Fibroblast of skin of left biceps (primary cell): ENCODE results near the gene MAN2A1.
"Not testable (repeated sequence)": the region's sequence is repeated elsewhere in the genome, so short reads cannot be mapped to it uniquely, and the experiment has no call there.

Source experiments
- DNase-seq, 2 experiments: peaks; one replicate each; pipeline ENCODE4 v3.0.0-alpha.2; 2013; ENCODE audit warnings: low read depth in 2 of 2

MAN2A1 gene

DNA sequence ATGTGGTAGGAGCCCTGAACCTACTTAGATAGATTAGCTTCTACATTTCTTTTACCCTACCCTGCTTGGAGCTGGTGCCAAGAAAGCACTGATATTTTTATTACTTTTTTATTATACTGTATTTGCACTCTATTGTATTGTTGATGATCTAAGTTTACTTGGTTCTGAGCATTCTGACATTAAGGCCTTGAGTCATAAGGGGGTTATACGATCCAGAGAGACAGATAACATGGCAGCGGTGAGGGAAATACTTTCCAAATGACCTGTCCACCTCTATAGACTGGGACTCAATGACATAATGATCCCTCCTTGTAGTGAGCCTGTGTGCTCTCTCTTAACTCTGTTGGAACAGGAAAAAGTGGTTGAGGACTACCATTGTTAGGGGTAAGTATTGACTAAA lies 176.3 kb downstream of the MAN2A1 start:
- no peak for DNase-seq

DNA sequence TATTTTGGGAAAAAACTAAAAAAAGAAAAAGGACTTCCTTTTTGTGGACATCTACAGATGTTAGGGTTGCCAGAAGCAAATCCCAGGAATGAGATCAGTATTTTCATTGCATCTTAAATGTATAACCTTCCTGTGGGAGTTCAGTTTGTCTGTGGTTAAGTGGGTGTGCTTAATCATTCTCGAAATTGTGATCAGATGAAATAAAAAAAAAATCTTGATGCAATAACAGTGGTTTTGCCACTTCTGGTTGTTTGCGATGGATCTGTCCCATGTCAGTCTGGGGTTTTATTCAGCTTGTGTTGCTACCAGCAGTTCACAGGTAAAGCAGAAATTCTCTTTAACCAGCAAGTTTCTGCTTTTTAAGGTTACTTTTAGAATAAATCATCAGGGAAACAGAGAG lies 179.0 kb downstream of the MAN2A1 start:
- no peak for DNase-seq

DNA sequence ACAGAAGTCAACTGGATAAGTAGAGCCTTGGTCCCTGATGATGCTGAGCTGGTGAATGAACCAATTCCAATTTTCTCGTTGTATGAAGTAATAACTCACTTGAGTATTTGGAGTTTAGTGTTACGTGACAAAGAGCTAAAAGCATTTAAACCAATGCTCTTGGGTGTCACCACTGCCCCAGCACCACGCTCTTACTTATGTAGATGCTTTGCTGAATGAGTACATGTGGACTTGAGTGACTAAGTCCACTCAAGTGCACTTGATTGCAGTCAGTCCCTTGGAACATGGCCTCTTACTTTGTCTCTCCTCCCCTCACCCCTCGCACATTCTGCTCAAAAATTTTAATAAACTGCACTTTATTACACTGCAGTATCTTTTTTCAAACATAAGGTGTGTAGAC lies 184.0 kb downstream of the MAN2A1 start:
- no peak for DNase-seq

GRCh38 chr5:109874108-109874507 lies 184.4 kb downstream of the MAN2A1 start:
- DNase-seq = no peak

- DNase-seq = no peak
These were observed 186.5 kb downstream of the MAN2A1 start for GRCh38 chr5:109876030-109876725.

DNA sequence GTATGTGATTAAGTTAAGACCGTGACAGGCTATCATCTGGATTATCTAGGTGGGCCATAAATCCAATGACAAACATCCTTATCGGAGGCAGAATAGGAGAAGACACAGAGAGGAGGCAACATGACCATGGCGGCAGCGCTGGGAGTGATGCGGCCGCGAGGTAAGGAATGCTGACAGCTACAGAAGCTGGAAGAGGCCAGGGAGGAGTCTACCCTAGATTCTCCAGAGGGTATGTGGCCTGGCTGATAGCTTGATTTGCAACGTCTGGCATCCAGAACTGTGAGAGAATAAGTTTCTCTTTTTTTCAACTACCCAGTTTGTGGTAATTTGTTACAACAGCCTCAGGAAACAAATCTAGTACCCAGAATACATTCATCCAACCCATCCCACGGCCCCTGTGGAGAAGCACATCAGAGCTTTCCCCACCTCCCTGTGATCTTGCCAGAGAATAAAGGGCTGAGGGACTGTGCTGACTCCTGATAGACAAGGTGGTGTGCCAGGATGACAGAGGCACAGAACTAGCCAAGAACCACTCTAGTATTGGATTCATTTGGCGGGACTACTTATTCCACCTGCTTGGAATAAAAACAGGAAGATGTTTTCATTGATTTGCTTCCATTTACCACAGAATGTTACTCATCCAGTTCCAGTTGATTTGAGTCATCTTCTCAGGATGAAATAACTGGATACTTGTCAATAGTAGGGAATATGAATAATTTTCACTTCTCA lies 187.4 kb downstream of the MAN2A1 start:
- peak in 1 of 2 experiments; percentile 47 for DNase-seq

- no peak for DNase-seq
These were observed 187.9 kb downstream of the MAN2A1 start for GRCh38 chr5:109877670-109878045.

GRCh38 chr5:109878887-109879286 lies 189.2 kb downstream of the MAN2A1 start:
- DNase-seq = no peak

GRCh38 chr5:109880907-109881685 lies 191.4 kb downstream of the MAN2A1 start:
- DNase-seq = no peak

DNA sequence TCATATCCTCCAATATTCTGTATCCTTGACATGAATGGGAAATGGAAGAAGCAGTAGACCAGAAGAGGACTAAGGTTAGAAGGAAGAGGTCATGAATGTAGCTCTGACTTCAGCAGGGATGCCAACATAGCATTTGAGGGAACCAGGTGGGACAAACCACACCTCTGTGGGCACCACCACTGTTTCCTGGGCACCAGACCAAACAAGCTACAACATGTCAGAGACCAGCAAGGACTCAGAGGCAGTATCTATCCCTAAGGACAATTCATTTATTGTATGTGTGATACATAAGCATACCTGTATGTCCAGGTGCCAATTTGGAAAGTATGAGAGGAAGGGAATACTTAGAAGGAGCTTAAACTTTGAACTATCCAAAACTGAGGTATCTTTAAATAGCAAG lies 192.8 kb downstream of the MAN2A1 start:
- DNase-seq = no peak

DNA sequence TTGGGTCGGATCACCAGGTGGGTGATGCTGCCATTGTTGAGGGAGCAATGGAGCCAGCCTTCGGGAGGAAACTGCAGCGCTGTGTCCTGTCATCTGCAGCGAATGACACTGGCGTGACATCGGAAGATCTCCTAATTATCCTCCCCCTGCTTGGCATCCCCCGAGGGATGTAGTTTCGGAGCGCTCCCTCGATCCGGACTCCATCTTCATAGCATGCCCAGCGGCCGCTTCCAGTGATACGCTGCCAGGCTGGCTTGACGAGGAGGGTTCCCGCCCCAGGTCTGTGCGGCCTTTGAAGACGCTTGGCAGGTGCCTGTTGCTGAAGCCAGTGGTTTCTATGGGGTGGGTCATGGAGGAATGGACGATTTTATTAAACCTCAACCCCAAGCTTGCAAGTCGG lies 194.9 kb downstream of the MAN2A1 start:
- no peak for DNase-seq

DNA sequence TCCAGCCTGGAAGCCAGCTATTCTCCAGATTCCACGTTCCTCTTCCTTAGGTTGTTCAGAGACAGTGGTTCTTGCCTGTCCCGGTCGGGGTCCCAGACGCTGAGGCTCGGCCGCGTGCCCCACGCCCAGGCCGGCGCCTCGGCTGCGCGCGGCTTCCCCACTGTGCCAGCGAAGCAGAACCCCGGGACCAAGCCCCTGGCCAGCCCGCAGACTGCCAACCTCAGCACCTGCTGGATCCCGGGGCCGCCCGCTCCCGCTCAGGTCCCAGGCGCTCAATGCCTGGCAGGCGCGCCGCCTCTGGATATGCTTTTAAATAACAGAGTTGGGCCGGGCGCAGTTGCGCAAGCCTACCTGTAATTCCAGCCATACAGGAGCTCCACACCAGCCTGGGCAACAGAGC lies 195.5 kb downstream of the MAN2A1 start:
- DNase-seq = no peak

GRCh38 chr5:109888989-109889388 lies 199.3 kb downstream of the MAN2A1 start:
- DNase-seq = no peak

DNA sequence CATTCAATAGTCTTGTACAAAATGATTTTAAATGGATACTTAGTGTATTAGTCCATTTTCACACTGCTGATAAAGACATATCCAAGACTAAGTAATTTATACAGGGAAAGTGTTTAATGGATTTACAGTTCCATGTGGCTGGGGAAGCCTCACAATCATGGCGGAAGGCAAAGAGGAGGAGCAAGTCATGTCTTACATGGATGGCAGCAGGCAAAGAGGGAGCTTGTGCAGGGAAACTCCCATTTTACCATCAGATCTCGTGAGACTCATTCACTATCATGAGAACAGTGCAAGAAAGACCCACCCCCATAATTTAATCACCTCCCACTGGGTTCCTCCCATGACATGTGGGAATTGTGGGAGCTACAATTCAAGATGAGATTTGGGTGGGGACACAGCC lies 203.5 kb downstream of the MAN2A1 start:
- not testable (repeated sequence) for DNase-seq

- no peak for DNase-seq
These were observed 208.8 kb downstream of the MAN2A1 start for GRCh38 chr5:109898269-109899162.

- no peak for DNase-seq
These were observed 209.4 kb downstream of the MAN2A1 start for GRCh38 chr5:109899163-109899535.

GRCh38 chr5:109900461-109900860 lies 210.7 kb downstream of the MAN2A1 start:
- DNase-seq = no peak

DNA sequence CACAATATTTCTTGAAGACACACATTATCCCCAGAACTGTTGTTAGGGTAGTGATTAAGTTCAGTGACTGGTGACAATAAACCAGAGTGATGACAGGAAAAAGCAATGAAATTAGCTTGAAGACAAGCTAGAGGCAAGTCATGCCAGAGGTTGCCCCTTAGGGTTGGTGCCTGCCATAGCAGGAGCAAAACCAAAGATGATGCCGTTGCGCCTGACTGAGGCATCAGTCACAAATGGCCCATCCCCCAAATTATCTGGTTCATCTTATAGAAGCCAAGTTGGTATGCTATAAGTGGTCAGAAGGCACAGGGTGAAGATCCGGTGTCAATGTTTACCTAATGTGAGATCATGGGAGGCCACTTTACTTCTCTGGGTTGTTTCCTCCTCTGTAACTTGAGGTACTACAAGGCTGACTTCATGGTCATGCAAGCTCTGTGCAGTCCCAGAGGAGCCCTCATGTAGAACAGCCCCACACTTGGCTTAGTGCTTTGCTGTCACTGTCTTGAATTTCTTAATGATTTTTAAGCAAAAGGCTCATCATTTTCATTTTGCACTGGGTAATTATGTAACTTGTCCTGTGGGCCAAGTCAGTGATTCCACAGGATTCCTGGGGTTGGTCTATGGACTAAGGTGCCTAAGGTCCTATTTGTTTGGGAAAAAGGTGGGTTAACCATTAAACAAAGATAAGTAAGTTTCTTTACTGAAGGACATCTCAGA lies 211.3 kb downstream of the MAN2A1 start:
- no peak for DNase-seq

DNA sequence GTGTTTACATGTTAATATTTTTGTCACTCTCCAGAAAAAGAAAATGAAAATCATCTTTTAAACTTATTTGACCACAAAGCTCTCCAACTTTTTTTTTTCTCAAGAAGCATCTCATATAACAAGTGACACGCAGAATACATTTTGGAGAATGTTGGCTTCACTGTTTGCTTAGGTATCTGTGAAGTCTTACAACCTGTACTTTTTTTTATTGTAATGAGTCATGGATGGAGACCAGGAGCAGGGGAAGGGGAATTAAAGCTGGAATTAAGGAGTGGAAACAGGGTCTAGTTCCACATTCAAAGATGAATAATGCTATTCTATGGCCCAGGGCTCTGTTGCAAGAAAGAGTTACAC lies 211.9 kb downstream of the MAN2A1 start:
- no peak for DNase-seq

- no peak for DNase-seq
These were observed 213.3 kb downstream of the MAN2A1 start for GRCh38 chr5:109903061-109903460.

DNA sequence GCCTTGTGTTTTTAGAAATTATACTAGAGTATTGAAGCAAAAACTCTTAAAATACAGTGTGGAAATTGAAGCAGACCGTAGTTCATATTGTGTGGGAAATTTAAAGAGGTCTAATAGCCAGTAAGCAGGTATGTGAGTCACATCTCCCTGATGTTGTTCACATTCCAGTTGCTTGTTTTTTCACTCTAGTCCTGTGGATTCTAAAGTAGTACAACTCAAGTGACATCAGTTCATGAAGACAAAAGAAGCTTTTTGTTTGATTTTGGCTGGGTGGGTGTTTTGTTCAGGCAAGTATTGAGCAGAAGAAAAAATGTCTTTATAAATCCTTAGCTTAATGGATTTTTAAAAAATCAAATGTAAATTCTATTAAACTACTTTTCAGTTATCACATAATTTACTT lies 216.2 kb downstream of the MAN2A1 start:
- DNase-seq = no peak
